Liver (tissue), 9 donors: Measurements from ENCODE around the gene CDH23. TPM values are rescaled to one million over a fixed set of nuclear protein-coding genes. Genes with fewer than 3 reads are reported as not detected.

Experiments used
- DNase-seq: peaks from one replicate; pipeline ENCODE4 v3.0.0-alpha.2; 2017; ENCODE audit warnings: low spot score
- H3K27ac ChIP-seq, 2 donors: one replicate each; pipeline ENCODE4 v1.7.0; 2013; ENCODE audit warnings: inconsistent platforms in 2 of 2, low read length in 2 of 2, control low read depth in 1 of 2, low read depth in 1 of 2, mild to moderate bottlenecking in 1 of 2
- H3K27me3 ChIP-seq, 4 donors: one replicate each; pipeline versions ENCODE4 v1.6.1 to v1.7.0; 2013; ENCODE audit warnings: low read length in 3 of 4, inconsistent platforms in 1 of 4, mild to moderate bottlenecking in 1 of 4, moderate library complexity in 1 of 4; ENCODE audit not compliant: control insufficient read depth in 4 of 4, insufficient read depth in 4 of 4
- H3K36me3 ChIP-seq, 4 donors: one replicate each; pipeline versions ENCODE4 v1.6.1 to v1.7.0; 2013; ENCODE audit warnings: low read length in 3 of 4, mild to moderate bottlenecking in 3 of 4, low read depth in 1 of 4, moderate library complexity in 1 of 4; ENCODE audit not compliant: control insufficient read depth in 4 of 4, insufficient read depth in 3 of 4
- H3K4me1 ChIP-seq, 4 donors: one replicate each; pipeline versions ENCODE4 v1.6.1 to v1.7.0; 2013; ENCODE audit warnings: low read length in 3 of 4, mild to moderate bottlenecking in 3 of 4, moderate library complexity in 1 of 4; ENCODE audit not compliant: control insufficient read depth in 4 of 4, insufficient read depth in 4 of 4
- H3K4me3 ChIP-seq, 3 donors: one replicate each; pipeline versions ENCODE4 v1.6.1 to v1.7.0; 2013; ENCODE audit warnings: low read length in 3 of 3, control low read depth in 1 of 3, low read depth in 1 of 3, mild to moderate bottlenecking in 1 of 3
- H3K9ac ChIP-seq, 2 donors: one replicate each; pipeline ENCODE4 v1.7.0; 2013; ENCODE audit warnings: low read length in 2 of 2, mild to moderate bottlenecking in 2 of 2, moderate library complexity in 2 of 2, control low read depth in 1 of 2, low read depth in 1 of 2
- H3K9me3 ChIP-seq, 4 donors: one replicate each; pipeline versions ENCODE4 v1.6.1 to v1.7.0; 2013; ENCODE audit warnings: low read length in 3 of 4; ENCODE audit not compliant: control insufficient read depth in 4 of 4
- FOXA1 ChIP-seq: IDR thresholded peaks from 2 replicates; pipeline ENCODE4 v1.6.1; 2016; ENCODE audit warnings: antibody characterized with exemption
- GABPA ChIP-seq, 2 donors: IDR thresholded peaks in 1 of 2; conservative IDR thresholded peaks in 1 of 2; 2 replicates each; pipeline ENCODE4 v1.6.1; 2016; ENCODE audit warnings: antibody characterized with exemption in 2 of 2, mild to moderate bottlenecking in 1 of 2, moderate library complexity in 1 of 2
- HNF4G ChIP-seq: IDR thresholded peaks from 2 replicates; pipeline ENCODE4 v1.6.1; 2016; ENCODE audit warnings: antibody characterized with exemption
- JUND ChIP-seq, 2 donors: IDR thresholded peaks; 2 replicates each; pipeline ENCODE4 v1.6.1; 2016; ENCODE audit warnings: antibody characterized with exemption in 2 of 2
- NR2F2 ChIP-seq: IDR thresholded peaks from 2 replicates; pipeline ENCODE4 v1.6.1; 2016; ENCODE audit warnings: antibody characterized with exemption
- RAD21 ChIP-seq, 2 donors: IDR thresholded peaks; 2 replicates each; pipeline ENCODE4 v1.6.1; 2016; ENCODE audit warnings: antibody characterized with exemption in 2 of 2, mild to moderate bottlenecking in 2 of 2
- RXRA ChIP-seq, 2 donors: IDR thresholded peaks; 2 replicates each; pipeline ENCODE4 v1.6.1; 2017 to 2018; ENCODE audit warnings: antibody characterized with exemption in 2 of 2, mild to moderate bottlenecking in 1 of 2
- SP1 ChIP-seq: IDR thresholded peaks from 2 replicates; pipeline ENCODE4 v1.6.1; 2018; ENCODE audit warnings: antibody characterized with exemption, mild to moderate bottlenecking
- TAF1 ChIP-seq: conservative IDR thresholded peaks from 2 replicates; pipeline ENCODE4 v1.6.1; 2016; ENCODE audit warnings: antibody characterized with exemption, mild to moderate bottlenecking
- YY1 ChIP-seq: IDR thresholded peaks from 2 replicates; pipeline ENCODE4 v1.6.1; 2016; ENCODE audit warnings: antibody characterized with exemption, mild to moderate bottlenecking
- WGBS: extraction: QIAGEN DNeasy Blood & Tissue Kit; methylation state at CpG from one replicate; pipeline ENCODE4 v1.1.7; 2013; 5-methylcytosine and 5-hydroxymethylcytosine counted together
- polyA plus RNA-seq, 2 donors: library from polyadenylated mRNA; stranded (reverse) in 1 of 2; unstranded in 1 of 2; fragments of 200-250 nt in 1 of 2; fragments of >200 nt in 1 of 2; fragmentation: Nextera tagmentation in 1 of 2; extraction: Ambion mirVana in 1 of 2; gene quantifications; one replicate each; pipeline versions ENCODE4 v1.2.1 to v1.2.3, GENCODE V29; 2013 to 2015
- total RNA-seq, 2 donors: library from RNA; depleted of rRNA; stranded (reverse); fragments of >200 nt; gene quantifications; one replicate each; pipeline ENCODE4 v1.2.3, GENCODE V29; 2014
- TF ChIP-seq, protein P1 (sequence below): IDR thresholded peaks from 2 replicates; pipeline ENCODE4 v1.6.1; 2016; ENCODE audit warnings: antibody characterized with exemption
- TF ChIP-seq, protein P2 (sequence below): fragments of 150-350 bp; IDR thresholded peaks from 2 replicates; pipeline ENCODE4 v1.5.1; 2017; ENCODE audit warnings: improper control_type of control experiment, low read depth, low read length; ENCODE audit not compliant: missing input control
- TF ChIP-seq, protein P3 (sequence below): IDR thresholded peaks from 2 replicates; pipeline ENCODE4 v1.6.1; 2016; ENCODE audit warnings: antibody characterized with exemption
- TF ChIP-seq, protein P4 (sequence below): IDR thresholded peaks from 2 replicates; pipeline ENCODE4 v1.6.1; 2016; ENCODE audit warnings: antibody characterized with exemption
- TF ChIP-seq, protein P5 (sequence below): IDR thresholded peaks from 2 replicates; pipeline ENCODE4 v1.6.1; 2016; ENCODE audit warnings: antibody characterized with exemption, mild to moderate bottlenecking
- donor health status: healthy.
- donor health status: healthy.
- donor health status: healthy.
- donor health status: healthy.
- donor health status: healthy.

CDH23 gene
- total and polyA plus RNA-seq, 4 donors = 1.5 to 4.7 (median 3.4) TPM

DNA sequence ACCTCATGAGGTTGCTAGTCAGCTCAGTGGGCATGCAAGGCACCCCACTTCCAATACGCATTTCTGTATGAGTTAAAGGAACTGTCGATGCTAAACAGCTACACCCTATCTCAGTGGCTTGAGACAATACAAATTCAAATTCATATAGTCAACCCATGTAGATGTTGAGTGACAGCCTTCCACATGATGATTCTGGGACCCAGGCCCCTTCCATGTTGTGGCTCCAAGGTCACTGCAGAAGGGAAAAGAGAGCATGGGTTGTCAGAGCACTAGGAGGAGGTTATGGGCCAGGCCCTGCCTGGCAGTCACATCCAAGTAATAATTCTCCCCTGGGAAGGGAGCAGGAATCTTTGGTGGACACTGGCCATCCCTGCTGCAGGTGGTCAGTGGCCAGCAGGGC, 294.7 kb downstream of the CDH23 start:
- DNase-seq = no peak
- H3K27ac ChIP-seq = no peak overlapping the region
- no peak for TF ChIP-seq FOXA1
- no peak for TF ChIP-seq NR2F2
- TF ChIP-seq GABPA (IDR thresholded peaks at IDR 0.05 in 1 of 2, conservative IDR thresholded peaks at IDR 0.05 in 1 of 2) = no peak
- no peak for TF ChIP-seq TAF1
- TF ChIP-seq YY1 = no peak
- TF ChIP-seq JUND (IDR thresholded peaks at IDR 0.05) = no peak
- TF ChIP-seq, protein P1, sequence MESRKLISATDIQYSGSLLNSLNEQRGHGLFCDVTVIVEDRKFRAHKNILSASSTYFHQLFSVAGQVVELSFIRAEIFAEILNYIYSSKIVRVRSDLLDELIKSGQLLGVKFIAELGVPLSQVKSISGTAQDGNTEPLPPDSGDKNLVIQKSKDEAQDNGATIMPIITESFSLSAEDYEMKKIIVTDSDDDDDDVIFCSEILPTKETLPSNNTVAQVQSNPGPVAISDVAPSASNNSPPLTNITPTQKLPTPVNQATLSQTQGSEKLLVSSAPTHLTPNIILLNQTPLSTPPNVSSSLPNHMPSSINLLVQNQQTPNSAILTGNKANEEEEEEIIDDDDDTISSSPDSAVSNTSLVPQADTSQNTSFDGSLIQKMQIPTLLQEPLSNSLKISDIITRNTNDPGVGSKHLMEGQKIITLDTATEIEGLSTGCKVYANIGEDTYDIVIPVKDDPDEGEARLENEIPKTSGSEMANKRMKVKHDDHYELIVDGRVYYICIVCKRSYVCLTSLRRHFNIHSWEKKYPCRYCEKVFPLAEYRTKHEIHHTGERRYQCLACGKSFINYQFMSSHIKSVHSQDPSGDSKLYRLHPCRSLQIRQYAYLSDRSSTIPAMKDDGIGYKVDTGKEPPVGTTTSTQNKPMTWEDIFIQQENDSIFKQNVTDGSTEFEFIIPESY = no peak
- H3K4me1 ChIP-seq = no peaks in the 10 kb centered on the region
- peaks cover 0 to 8% (median 1%) of the 10 kb centered on the region in 4 donors for H3K36me3 ChIP-seq
- no peak overlapping the region for H3K9ac ChIP-seq
- no peaks in the 10 kb centered on the region for H3K27me3 ChIP-seq
- H3K4me3 ChIP-seq = no peak overlapping the region
- H3K9me3 ChIP-seq = no peaks in the 10 kb centered on the region
- 96% methylated on average over 2 of the region's 2 CpGs for WGBS

DNA sequence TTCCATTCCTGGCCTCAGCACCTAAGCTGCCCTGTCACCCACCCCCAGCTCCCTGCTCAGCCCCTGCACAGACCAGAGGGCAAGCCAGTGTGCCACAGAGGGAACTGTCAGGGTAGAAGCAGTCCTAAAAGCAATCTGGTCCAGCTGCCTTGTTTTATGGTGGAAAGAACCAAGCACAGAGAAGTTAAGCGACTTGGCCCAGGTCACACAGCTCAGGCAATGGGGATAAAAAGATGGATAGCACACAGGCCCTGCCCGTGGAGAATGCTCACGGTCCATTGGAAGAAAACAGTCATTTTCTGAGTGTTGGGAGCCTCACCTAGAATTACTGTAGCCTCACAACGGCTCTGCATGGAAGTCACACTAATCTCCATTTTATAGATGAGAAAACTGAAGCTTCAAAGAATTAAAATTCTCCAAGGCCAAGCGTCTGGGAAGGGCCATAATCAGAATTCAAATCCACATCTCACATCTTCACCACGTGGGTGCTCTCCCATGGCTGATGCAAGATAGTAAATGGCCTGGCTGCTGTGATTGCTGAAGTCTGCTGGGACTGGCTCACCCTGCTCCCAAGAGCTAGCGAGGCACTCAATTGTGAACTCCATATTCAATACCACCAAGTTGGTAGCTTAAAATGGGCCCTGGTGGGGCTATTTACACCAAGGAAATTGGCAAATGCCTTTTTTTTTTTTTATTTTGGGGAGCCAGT, 296.0 kb downstream of the CDH23 start:
- Histone ChIP-seq H3K4me1 (no peaks in the 10 kb centered on the region), H3K4me3 (no peak overlapping the region), H3K9me3 (no peaks in the 10 kb centered on the region), H3K27me3 (no peaks in the 10 kb centered on the region), H3K9ac (no peak overlapping the region), H3K27ac (no peak overlapping the region), H3K36me3 (peaks cover 0 to 8% (median 1%) of the 10 kb centered on the region in 4 donors)
- 83% methylated on average over 7 of the region's 7 CpGs for WGBS
- TF ChIP-seq, protein P2, sequence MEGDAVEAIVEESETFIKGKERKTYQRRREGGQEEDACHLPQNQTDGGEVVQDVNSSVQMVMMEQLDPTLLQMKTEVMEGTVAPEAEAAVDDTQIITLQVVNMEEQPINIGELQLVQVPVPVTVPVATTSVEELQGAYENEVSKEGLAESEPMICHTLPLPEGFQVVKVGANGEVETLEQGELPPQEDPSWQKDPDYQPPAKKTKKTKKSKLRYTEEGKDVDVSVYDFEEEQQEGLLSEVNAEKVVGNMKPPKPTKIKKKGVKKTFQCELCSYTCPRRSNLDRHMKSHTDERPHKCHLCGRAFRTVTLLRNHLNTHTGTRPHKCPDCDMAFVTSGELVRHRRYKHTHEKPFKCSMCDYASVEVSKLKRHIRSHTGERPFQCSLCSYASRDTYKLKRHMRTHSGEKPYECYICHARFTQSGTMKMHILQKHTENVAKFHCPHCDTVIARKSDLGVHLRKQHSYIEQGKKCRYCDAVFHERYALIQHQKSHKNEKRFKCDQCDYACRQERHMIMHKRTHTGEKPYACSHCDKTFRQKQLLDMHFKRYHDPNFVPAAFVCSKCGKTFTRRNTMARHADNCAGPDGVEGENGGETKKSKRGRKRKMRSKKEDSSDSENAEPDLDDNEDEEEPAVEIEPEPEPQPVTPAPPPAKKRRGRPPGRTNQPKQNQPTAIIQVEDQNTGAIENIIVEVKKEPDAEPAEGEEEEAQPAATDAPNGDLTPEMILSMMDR = no peak
- no peak for TF ChIP-seq RAD21 (IDR thresholded peaks at IDR 0.05)
- no peak for TF ChIP-seq RXRA (IDR thresholded peaks at IDR 0.05)
- TF ChIP-seq NR2F2 = no peak
- TF ChIP-seq TAF1 = no peak
- no peak for TF ChIP-seq SP1
- TF ChIP-seq, protein P1 = no peak
- TF ChIP-seq, protein P3, sequence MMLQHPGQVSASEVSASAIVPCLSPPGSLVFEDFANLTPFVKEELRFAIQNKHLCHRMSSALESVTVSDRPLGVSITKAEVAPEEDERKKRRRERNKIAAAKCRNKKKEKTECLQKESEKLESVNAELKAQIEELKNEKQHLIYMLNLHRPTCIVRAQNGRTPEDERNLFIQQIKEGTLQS = no peak
- no peak for TF ChIP-seq HNF4G
- no peak for TF ChIP-seq FOXA1
- TF ChIP-seq, protein P4, sequence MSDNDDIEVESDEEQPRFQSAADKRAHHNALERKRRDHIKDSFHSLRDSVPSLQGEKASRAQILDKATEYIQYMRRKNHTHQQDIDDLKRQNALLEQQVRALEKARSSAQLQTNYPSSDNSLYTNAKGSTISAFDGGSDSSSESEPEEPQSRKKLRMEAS = no peak
- TF ChIP-seq, protein P5, sequence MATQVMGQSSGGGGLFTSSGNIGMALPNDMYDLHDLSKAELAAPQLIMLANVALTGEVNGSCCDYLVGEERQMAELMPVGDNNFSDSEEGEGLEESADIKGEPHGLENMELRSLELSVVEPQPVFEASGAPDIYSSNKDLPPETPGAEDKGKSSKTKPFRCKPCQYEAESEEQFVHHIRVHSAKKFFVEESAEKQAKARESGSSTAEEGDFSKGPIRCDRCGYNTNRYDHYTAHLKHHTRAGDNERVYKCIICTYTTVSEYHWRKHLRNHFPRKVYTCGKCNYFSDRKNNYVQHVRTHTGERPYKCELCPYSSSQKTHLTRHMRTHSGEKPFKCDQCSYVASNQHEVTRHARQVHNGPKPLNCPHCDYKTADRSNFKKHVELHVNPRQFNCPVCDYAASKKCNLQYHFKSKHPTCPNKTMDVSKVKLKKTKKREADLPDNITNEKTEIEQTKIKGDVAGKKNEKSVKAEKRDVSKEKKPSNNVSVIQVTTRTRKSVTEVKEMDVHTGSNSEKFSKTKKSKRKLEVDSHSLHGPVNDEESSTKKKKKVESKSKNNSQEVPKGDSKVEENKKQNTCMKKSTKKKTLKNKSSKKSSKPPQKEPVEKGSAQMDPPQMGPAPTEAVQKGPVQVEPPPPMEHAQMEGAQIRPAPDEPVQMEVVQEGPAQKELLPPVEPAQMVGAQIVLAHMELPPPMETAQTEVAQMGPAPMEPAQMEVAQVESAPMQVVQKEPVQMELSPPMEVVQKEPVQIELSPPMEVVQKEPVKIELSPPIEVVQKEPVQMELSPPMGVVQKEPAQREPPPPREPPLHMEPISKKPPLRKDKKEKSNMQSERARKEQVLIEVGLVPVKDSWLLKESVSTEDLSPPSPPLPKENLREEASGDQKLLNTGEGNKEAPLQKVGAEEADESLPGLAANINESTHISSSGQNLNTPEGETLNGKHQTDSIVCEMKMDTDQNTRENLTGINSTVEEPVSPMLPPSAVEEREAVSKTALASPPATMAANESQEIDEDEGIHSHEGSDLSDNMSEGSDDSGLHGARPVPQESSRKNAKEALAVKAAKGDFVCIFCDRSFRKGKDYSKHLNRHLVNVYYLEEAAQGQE = no peak
- TF ChIP-seq YY1 = no peak
- TF ChIP-seq JUND (IDR thresholded peaks at IDR 0.05) = no peak
- no peak for DNase-seq
